Epidermal melanocyte (primary cell): ENCODE data around the gene ABCE1.
A peak's percentile ranks its signal among the peaks of the same experiment; 100 is the strongest.

ENCODE experiments used
- DNase-seq: peaks from one replicate; pipeline ENCODE4 v3.0.0; 2011; ENCODE audit warnings: low spot score; ENCODE audit not compliant: insufficient read length

The ABCE1 gene

DNA sequence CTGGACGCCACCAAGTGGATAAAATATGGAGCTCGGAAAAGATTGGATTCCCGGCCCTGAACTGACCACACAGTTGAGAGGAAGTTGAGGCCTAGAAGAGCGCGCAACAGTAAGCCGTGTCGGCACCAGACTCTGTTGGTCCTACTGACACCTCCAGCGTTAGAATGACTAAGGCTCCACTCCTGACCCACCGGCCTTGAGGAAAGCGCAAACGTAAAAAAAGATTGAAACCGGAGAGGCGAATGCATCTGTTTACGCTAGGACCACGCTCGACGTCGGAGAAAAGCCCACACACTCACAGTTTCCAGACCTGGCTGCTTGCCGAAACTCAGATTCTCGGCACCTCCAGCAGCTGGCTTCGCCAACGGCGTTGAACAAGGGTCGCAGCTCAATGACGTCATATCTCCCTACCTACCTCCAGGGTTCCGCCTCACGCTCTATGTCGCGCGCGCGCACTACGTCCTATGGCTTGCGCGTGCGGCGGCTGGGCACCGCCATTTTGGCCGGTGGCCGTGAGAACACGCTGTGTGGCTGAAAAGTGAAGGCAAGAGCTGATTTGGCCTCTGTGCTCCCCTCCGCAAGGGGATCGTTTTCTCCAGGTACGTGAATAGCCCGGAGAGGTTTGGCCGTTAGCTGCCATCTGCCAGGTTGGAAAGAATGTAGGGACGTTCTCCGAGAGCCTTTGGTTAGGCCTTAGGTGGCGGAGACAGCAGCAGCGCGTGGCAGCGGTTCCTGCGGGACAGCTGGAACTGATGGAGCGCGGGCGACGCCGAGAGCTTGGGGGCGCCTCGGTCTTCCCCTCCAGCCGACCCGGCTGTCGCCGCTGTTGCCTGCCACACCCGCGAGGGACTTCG, at the start of gene ABCE1, which contains the start of gene ANAPC10:
Gene ABCE1 (plus strand): TSS at position 491 of the 854 bp plus-strand sequence. CDS start 6,102 bp downstream, outside the sequence.
Gene ANAPC10 (minus strand): TSS at position 376 of the 854 bp plus-strand sequence. CDS start 2,097 bp downstream, outside the sequence.
- DNase-seq: peak; percentile 94

DNA sequence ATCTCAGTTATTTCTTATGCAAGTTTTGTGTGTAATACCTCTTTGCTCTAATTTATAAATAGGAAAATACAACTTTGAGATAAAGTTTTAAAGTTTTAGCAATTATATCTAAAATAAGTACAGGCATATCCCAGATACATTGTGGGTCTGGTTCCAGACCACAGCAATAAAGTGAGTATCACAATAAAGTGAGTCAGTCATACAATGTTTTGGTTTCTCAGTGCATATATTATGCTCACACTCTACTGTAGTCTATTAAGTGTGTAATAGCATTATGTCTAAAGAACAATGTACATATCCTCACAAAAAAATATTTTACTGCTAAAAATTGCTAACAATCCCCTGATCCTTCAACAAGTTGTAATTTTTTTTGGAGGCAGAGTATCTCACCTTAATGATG, 49.3 kb upstream of the ABCE1 start:
- no peak for DNase-seq

DNA sequence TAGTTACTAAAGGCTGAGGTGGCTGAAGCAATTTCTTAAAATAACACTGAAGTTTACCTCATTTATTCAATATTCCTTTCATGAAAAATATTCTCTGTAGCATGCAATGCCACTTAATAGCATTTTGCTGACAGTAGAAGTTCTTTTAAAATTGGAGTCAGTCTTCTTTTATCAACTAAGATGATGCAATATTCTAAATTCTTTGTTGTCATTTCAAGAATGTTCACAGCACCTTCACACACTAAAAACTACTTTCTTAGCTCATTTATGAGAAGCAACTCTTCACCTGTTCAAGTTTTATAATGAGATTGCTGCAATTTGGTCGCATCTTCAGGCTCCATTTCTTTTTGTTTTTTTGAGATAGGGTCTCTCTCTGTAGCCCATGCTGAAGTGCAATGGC, 48.9 kb upstream of the ABCE1 start:
- DNase-seq: no peak

DNA sequence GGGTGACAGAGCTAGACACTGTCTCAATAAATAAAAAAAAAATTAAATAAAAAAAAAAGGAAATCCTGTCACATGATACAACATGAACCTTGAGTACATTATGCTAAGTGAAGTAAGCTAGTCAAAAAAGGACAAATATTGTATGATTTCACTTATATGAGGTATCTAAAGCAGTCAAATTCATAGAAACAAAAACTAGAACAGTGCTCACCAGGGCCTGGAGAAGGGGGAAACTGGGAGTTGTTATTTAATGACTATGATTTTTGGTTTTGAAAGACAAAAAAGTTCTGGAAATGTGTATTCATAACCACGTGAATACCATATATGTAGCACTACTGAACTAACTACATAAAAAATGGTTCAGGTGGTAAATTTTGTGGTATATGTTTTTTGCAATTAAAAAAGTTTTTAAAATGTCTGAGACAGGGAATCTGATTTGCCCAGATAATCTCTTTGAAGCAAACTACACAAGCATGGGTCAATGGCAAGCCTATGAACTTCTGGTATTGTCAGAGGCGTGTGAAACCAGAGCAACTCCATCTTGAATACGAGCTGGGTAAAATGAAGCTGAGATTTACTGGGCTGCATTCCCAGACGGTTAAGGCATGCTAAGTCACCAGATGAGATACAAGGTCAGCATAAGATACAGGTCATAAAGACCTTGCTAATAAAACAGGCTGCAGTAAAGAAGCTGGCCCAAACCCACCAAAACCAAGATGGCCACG, 42.4 kb upstream of the ABCE1 start:
- no peak for DNase-seq

DNA sequence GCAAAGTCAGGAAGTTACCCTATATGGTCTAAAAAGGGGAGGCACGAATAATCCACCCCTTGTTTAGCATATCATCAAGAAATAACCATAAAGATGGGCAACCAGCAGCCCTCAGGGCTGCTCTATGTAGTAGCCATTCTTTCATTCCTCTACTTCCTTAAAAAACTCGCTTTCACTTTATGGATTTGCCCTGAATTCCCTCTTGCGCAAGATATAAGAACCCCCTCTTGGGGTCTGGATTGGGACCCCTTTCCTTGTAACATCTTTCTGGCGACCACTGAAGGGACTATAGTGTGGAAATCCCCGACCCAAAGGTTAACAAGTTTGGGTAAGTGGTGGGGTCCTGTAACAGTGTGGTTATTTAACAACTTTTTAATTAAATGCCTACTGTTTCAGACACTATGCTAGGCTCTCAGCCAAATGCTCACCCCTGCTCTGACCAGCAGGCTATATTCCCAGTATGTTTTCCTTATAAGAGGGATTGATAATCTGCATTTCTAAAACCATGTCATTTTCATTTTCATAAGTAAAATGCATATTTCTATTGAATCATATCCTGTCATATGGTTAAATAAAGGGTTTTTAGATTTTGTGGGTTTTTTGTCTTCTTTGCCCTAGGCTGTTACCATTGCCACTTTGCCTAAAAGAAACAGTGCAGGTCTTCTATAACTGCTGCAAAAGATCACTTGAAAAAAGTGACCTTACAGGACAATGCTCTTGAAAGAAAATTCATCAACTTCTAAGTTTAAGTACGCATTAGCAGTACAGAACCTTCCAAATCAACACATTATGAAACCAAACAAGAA, 41.6 kb upstream of the ABCE1 start:
- DNase-seq: no peak

DNA sequence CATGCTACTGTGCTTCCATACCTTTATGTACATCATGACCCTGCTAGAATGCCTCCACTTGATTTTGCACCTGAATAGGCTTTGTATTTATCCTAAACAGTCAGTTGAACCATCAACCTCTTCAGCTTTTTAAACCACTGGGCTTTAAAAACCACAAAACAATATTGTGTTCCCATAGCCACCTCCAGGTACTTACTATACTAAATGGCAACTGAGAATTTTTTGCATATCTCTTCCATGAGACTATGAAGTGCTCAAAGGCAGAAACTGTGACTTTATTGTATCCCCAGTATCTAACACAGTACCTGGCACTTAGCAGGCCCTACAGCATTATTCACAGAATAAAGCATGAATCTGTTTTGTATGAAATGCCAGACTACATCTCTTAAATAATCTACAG, 39.9 kb upstream of the ABCE1 start:
- DNase-seq: no peak

DNA sequence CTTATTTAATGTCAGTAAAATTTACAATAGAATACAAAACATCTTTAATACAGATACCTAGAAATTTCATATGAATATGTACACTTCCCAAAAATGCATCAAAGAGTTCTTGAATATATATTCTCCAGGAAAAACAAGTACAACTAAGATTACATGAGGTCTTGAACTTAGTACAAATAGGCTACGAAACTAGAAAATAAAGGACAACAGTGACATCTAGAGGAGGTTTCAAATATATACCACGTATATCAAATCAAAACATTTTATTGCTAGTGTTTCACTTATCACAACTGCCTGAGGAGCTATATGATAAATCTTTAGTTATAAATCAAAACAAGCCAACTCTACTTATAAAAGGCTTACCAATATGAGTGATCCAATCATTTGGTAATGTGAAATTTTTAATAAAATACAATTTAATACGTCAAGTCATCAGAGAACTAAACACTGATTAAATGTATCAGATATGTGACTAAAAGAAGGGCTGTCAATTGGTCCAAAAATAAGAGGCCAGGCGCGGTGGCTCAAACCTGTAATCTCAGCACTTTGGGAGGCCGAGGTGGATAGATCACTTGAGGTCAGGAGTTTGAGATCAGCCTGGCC, 36.7 kb upstream of the ABCE1 start:
- DNase-seq: no peak

DNA sequence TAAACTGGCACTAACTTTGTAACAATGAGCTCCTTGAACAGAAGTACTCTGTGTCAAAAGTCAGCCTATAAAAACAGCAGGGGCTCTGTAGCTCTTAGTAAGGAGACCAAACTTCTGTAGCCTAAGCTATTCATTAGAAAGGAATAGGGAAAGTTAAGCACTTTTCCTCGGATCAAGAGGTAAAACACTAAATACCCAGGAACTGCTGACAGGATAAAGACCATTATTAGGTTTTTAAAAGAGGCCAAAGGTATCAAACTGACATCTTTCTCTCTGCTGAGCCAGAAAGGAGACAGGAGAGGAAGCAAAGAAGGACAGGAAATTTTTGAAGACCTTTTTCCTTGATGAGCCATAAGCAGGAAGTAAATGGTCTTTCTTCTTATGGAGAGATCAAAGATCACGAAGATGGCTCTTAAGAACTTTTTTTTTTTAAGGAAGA, 32.0 kb upstream of the ABCE1 start:
- no peak for DNase-seq

DNA sequence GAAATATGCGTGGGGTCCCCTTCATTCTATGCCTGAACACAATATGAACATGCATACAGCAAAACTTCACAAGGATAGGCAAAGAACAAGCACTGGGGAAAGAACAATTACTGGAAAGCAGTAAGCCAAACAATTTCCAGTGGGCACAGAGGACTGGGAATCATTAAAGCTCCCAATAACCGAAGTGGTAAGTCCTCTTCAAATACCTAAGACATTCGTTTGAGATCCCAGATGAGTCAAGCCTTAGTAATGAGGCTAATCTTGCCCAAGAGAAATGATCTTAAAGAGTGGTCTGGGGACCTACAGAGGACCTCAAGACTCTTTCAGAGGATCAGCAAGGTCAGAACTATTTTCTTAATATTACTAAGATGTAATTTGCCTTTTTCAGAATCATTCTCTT, 28.8 kb upstream of the ABCE1 start:
- no peak for DNase-seq

DNA sequence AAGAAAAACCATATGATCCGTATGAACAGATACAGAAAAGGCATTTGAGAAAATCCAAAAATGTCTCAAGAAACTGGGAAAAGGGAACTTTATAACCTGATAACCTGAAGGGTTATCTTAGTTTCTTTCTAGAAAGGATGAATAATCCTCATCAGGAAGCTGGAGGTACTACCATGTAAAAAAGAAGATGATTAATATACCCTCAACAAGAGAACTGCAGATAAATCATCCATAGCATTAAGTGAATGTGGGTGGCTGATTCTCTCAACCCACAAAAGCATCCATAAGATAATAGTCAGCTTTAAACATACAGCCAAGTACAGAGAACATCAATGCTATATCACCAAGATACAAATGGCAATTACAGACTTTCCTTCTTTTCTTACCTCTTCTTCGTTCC, 26.6 kb upstream of the ABCE1 start:
- DNase-seq: no peak

DNA sequence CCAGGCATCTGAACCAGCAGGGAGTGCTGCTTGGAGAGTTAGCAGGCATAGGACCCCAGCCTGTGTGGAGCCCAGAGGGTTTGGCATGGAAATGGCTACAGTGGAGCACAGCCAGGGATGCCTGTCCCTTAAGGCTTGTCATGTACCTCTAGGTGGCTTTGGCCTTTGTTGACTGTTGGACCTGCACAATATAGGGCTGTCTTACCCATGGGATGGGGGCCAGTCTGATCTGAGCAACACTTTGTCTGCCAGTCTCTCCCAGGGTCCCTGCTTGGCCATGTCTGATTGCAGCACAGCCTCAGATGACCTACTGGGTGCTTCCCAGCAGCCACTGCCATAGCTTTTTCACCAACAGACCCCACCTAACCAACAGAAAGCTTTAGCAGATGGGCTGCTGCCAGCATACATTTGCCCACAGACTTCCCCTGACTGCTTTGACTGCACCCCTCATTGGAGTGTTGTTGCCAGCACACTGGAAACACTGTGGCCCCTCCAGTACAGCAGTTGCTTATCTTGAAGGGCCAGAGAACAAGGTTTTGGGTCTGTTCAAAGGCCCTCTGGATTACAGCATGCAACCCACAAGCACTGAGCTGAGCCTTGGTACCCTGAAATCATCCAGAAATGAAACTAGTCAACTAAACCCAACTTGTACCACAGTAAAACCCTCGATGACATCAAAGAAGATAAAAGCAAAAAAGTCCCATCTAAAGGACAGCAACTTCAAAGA, 22.2 kb upstream of the ABCE1 start:
- no peak for DNase-seq

DNA sequence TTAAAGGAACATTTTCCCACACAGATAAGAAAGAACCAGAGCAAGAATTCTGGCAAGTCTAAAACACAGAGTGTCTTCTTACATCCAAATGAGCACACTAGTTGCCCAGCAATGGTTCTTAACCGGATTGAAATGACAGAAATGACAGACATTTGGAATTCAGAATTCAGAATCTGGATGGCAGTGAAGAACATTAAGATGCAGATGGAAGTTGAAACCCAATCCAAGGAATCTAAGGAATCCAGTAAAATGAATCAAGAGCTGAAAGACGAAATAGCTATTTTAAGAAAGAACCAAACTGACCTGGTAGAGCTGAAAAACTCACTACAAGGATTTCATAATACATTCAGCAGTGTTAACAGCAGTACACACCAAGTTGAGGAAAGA, 21.6 kb upstream of the ABCE1 start:
- DNase-seq: no peak

DNA sequence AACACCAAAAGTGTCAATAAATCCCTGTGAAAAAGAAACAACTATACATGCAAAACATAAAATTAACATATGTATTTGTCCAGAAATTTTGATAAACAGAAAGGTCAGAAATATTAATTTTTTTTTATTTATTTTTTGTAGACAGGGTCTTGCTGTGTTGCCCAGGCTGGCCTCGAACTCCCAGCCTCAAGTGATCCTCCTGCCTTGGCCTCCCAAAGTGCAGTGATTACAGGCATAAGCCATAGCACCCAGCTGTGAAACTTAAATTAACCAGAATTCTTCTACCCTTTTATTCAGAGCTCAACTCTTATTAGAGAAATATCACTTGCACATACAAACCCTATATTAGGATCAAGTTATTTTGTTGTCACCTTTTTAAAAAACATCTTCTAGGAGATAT, 16.4 kb upstream of the ABCE1 start:
- no peak for DNase-seq

DNA sequence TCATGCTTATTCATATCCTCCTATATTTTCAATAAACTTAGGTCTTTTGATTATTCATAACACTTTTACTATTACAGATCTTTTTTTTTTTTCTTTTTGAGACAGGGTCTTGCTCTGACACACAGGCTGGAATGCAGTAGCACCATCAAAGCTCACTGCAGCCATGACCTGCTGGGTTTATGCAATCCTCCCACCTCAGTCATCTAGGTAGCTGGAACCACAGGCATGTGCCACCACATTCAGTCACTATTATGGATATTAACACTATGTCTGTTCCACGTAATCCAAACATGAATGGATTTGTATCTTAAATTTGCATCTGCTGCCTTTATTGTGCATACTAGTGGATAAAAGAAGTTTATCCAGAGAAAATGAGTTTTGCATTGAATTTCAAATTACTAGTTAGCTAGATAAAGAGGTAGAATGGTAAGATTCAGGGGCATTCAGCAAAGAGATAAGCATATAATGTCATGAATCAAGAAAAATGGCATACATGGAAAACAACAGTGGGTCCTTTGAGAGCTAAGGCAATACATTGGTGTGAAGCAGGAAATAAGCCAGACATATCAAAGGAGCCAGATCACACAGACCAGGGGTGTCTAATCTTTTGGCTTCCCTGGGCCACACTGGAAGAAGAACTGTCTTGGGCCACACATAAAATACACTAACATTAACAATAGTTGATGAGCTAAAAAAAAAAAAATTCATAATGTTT, 14.1 kb upstream of the ABCE1 start:
- no peak for DNase-seq

DNA sequence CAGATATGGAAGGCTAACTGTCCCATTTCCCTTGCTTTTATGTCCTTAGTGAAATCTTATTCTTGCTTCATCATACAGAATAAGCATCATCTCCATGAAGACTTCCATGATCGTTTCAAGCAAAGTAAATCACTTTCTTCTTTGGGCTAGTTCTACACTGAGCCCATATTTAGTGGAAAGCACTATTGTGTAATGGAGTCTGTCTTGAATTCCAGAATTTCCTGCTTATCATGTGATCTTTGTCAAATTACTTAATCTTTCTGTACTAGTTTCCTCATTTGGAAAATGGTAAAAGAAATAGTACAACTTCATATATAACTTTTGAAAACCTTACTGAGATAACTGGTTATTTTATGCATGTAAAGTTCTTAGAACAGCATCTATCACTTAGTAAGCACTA, 7.7 kb upstream of the ABCE1 start:
- DNase-seq: no peak

DNA sequence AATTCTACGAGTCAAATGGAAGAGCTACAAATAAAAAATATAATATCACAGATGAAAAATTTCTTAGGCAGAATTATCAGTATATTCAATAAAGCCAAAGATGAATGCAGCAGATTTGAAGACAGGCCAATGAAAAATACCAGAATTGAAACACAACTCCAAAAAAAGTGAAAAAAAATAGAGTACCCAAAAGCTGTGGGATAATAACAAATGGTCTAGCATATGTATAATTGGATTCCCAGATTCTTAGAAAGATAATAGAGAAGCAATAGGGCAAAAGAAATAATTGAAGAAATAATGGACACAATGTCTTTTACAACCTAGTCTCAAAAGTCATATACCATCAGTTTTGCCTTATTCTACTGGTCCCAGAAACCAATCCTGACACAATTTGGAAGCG, 4.5 kb upstream of the ABCE1 start:
- DNase-seq: no peak

DNA sequence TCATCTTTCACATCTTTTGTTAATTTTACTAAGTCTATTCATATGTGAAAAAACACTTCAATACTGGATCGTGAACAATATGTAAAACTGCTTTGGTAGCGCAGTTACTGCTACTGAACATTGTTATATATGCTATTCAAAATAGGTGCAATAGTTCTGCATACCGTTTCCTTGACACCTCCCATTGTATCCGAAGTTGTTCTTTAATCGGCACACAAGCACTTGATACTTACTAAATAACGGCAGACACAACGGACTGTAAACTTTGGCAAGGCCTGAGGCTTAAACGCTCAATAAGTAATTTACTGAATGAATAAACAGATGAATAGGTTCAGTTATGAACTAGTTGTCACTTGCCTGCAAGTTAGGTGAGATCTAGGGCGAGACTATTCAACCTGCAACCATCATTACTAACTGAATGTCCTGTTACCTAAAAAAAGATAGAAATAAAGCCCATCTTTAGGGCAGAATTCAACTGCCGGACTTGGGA, 735 bp upstream of the ABCE1 start:
- DNase-seq: peak; percentile 31

DNA sequence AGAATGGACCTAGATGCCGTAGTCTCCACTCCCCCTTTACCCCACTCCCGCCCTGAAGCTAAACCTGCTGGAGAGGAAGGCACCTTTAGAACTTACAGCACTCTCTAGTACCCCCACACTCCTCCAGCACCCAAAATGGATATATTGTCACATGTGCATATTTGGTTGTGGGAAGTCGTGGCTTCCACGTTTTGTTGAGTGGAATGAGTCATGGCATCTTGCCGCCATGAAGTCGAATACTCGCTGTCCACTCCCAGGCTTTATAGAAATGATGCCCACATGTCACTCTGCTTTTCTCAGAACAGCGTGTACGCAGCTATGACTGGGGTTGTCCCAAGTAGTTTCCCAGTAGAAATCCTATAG, 545 bp downstream of the ABCE1 start:
- peak; percentile 15 for DNase-seq

DNA sequence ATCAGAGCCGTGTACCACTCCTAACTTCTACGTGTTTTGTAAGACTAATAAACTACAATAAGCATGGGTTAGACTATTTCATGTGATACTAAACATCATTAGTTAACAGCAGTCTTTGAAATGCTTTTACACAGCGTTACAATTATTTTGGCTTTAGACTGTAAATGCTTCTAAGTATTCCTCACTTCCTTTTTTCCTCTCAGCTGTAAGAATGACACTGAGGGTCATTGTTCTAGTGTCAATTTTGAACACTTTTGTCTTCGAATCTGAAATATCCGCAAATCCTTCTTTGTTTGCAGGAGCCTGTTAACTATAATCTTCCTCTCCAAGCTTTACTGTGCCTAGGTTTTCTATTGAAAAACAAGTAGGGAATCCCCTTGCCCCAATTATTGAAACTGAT, 1.5 kb downstream of the ABCE1 start:
- no peak for DNase-seq

DNA sequence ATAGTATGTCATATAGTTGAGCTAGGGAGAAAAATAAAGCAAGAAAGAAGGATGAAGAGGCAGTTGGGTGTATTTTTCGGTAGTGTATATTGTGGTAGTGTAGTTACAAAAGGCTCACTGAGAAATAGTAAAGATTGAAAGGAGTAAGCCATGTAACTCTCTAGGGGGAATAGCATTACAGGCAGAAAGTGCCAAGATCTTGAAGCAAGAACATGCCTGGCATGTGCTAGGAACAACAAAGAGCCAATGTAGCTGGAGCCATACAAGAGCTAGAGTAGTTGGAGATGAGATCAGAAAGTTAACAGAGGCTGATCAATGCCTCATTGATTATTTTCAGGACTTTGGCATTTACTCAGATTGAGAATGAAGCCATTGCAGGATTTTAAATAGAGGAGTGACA, 3.0 kb downstream of the ABCE1 start:
- DNase-seq: no peak
